22Rv1 (cell line): ENCODE data around the gene ANG.
"Not testable (repeated sequence)": the region's sequence is repeated elsewhere in the genome, so short reads cannot be mapped to it uniquely, and the experiment has no call there.

Source experiments
- H3K27ac ChIP-seq: fragments of 450-650 bp; 2 replicates; pipeline ENCODE4 v1.5.1; 2017
- CTCF ChIP-seq: fragments of 450-650 bp; IDR thresholded peaks from 2 replicates; pipeline ENCODE4 v1.5.1; 2017; ENCODE audit warnings: mild to moderate bottlenecking
- ZFX ChIP-seq: fragments of 450-650 bp; IDR thresholded peaks from 2 replicates; pipeline ENCODE4 v1.6.1; 2017; ENCODE audit warnings: antibody characterized with exemption, borderline replicate concordance

The ANG gene

GRCh38 chr14:20734430-20734806 lies 45.9 kb downstream of the ANG start:
- TF ChIP-seq ZFX (no peak), CTCF (no peak)
- H3K27ac ChIP-seq: no peak overlapping the region

- not testable (repeated sequence) for H3K27ac ChIP-seq
Measured at GRCh38 chr14:20738292-20738691, 49.7 kb downstream of the ANG start.

- TF ChIP-seq ZFX (no peak), CTCF (no peak)
- no peak overlapping the region for H3K27ac ChIP-seq
Measured at GRCh38 chr14:20742132-20742531, 53.6 kb downstream of the ANG start.

- TF ChIP-seq ZFX (no peak), CTCF (no peak)
- no peak overlapping the region for H3K27ac ChIP-seq
Measured at GRCh38 chr14:20743556-20743955, 55.0 kb downstream of the ANG start.
